ENCODE results near the gene TPRG1L. TPM values are rescaled to one million over a fixed set of nuclear protein-coding genes. Genes with fewer than 3 reads are reported as not detected.

Gene TPRG1L
- total RNA-seq, 1 donor from 2014 or later: 10.6 TPM

DNA sequence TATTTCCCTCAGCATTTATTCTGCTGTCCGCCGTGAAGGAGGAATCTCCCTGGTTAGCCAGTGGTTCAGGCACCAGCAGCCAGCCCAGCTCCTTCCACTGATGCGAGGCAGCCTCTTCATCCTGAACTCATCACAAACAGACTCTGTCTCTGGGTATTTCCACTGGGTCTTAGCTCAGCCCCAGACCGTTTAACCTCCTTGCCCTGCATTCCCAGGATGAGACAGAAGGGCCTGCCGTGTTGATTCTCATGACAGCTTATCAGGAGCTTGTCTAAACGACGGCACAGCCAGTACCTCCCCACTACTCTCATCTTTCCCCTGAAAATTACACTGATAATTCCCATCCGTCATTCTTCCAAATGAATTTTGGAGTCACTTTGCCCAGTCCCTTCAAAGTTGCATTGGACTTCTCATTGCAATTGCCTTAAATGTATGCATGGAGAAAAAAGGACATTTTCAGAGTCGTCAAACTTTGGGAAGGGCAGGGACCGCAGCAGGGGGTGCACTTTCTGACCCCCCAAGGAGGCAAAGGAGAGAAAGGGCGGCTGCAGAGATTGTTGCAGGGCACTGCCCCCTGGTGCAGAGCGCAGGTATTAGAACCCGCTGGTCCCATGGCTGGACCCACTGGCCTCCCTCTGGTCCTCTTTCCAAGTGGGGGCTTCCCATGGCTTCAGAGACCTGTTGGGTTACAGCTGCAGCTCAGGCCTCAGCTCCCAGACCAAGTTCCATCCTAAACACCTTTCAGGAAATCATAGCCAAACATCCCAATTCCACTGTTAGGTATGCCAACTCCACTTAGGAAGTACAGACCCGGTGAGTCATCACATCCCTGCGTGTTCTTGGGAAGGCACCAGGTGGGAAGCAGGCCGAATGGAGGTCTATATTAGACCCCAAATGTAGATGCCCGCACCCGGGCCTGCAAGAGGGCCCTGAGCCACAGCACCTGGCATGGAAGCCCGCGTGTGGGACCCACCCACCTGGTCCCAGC lies 9.8 kb upstream of the TPRG1L start:
- H3K27me3 ChIP-seq: peaks cover 23% of the 10 kb centered on the region
- no peak overlapping the region for H3K9ac ChIP-seq
- H3K4me1 ChIP-seq: peaks cover 25% of the 10 kb centered on the region
- H3K27ac ChIP-seq: no peak overlapping the region
- no peaks in the 10 kb centered on the region for H3K9me3 Mint-ChIP-seq
- peaks cover 10% of the 10 kb centered on the region for H3K27me3 Mint-ChIP-seq (ENCODE audit: insufficient read depth, low read depth)
- H3K4me3 Mint-ChIP-seq: peak overlapping the region; percentile 50
- no peak overlapping the region for H3K4me2 ChIP-seq
- no peak overlapping the region for H3K4me3 ChIP-seq
- H3K27ac Mint-ChIP-seq: no peak overlapping the region
- no peak overlapping the region for H2AFZ ChIP-seq (replicated peaks)
- H3F3A ChIP-seq (ENCODE audit: low read depth): peaks cover 13% of the 10 kb centered on the region
- peaks cover 6% of the 10 kb centered on the region for H3K79me2 ChIP-seq (ENCODE audit: low read depth)
- H3K36me3 ChIP-seq: no peaks in the 10 kb centered on the region
- peak; percentile 70 for DNase-seq (ENCODE audit: low spot score)
- H3K9me3 ChIP-seq (ENCODE audit: low read depth): no peaks in the 10 kb centered on the region
- peaks cover 49% of the 10 kb centered on the region for H3K4me1 Mint-ChIP-seq
- TF ChIP-seq EZH2phosphoT487 (IDR thresholded peaks at IDR 0.05): no peak
- TF ChIP-seq, protein P1, sequence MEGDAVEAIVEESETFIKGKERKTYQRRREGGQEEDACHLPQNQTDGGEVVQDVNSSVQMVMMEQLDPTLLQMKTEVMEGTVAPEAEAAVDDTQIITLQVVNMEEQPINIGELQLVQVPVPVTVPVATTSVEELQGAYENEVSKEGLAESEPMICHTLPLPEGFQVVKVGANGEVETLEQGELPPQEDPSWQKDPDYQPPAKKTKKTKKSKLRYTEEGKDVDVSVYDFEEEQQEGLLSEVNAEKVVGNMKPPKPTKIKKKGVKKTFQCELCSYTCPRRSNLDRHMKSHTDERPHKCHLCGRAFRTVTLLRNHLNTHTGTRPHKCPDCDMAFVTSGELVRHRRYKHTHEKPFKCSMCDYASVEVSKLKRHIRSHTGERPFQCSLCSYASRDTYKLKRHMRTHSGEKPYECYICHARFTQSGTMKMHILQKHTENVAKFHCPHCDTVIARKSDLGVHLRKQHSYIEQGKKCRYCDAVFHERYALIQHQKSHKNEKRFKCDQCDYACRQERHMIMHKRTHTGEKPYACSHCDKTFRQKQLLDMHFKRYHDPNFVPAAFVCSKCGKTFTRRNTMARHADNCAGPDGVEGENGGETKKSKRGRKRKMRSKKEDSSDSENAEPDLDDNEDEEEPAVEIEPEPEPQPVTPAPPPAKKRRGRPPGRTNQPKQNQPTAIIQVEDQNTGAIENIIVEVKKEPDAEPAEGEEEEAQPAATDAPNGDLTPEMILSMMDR (IDR thresholded peaks at IDR 0.05): peak; percentile 81
- peaks cover 22% of the 10 kb centered on the region for H4K20me1 ChIP-seq (ENCODE audit: low read depth)
- H3K36me3 Mint-ChIP-seq: no peaks in the 10 kb centered on the region

DNA sequence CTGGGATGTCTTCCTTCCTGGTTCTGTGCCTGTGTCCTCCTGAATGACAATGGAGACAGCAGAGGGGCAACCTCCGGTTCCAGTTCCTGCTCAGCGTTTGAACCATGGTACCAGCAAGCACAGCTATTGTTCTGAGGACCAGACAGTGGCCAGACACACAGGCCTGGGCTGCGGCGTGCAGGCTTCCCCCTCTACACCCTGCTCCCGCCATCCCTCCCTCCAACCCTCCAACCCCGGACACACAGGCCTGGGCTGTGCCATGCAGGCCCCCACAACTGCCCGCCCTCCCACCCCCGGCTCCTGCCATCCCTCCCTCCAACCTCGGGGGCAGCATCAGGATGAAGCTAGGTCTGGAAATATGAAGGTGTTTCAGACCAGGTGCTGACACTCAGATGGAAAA lies 8.0 kb upstream of the TPRG1L start:
- no peak overlapping the region for H3K4me3 ChIP-seq
- no peaks in the 10 kb centered on the region for H3K9me3 ChIP-seq (ENCODE audit: low read depth)
- Mint-ChIP-seq H3K27ac (no peak overlapping the region), H3K36me3 (no peaks in the 10 kb centered on the region), H3K9me3 (no peaks in the 10 kb centered on the region), H3K27me3 (ENCODE audit: insufficient read depth, low read depth) (peaks cover 10% of the 10 kb centered on the region), H3K4me3 (no peak overlapping the region), H3K4me1 (peaks cover 42% of the 10 kb centered on the region)
- no peak overlapping the region for H3K27ac ChIP-seq
- H3K9ac ChIP-seq: no peak overlapping the region
- H3F3A ChIP-seq (ENCODE audit: low read depth): peaks cover 9% of the 10 kb centered on the region
- no peak overlapping the region for H3K4me2 ChIP-seq
- peaks cover 29% of the 10 kb centered on the region for H3K27me3 ChIP-seq
- no peak for TF ChIP-seq EZH2 (IDR thresholded peaks at IDR 0.05)
- no peak for TF ChIP-seq EZH2phosphoT487 (IDR thresholded peaks at IDR 0.05)
- TF ChIP-seq, protein P1 (IDR thresholded peaks at IDR 0.05): no peak
- H4K20me1 ChIP-seq (ENCODE audit: low read depth): peaks cover 15% of the 10 kb centered on the region
- no peaks in the 10 kb centered on the region for H3K79me2 ChIP-seq (ENCODE audit: low read depth)
- H3K36me3 ChIP-seq: no peaks in the 10 kb centered on the region
- H2AFZ ChIP-seq (replicated peaks): no peak overlapping the region
- DNase-seq (ENCODE audit: low spot score): no peak
- H3K4me1 ChIP-seq: peaks cover 13% of the 10 kb centered on the region

DNA sequence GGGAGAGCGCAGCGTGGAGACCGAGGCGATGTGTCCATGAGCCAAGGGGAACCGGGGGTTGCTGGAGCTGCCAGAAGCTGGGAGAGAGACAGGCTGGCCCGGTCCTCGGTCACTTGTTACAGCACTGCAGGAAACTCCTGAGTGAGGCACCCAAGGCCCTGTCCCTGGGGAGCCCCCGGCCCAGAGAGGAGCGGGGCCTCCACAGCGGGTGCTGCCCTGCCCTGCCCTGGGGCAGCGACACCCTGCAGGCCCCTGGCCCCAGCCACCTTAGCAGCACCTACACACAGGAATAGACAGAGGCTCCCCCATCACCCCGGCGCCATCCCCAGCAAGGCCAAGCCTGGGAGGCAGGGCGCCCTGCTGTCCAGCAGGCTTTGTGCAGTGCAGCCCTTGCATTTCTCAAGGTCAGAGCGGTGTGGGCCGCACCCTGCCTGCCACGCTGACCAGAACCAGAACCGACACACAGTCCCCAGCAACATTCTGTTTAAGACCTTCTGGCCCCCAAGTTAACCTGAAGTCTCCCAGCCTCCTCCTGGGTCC lies 6.9 kb upstream of the TPRG1L start:
- no peaks in the 10 kb centered on the region for H3K36me3 ChIP-seq
- H2AFZ ChIP-seq (replicated peaks): no peak overlapping the region
- H3K27ac Mint-ChIP-seq: peak overlapping the region; percentile 87
- H3K36me3 Mint-ChIP-seq: no peaks in the 10 kb centered on the region
- peaks cover 37% of the 10 kb centered on the region for H3K4me1 Mint-ChIP-seq
- H4K20me1 ChIP-seq (ENCODE audit: low read depth): peaks cover 10% of the 10 kb centered on the region
- H3K9ac ChIP-seq: no peak overlapping the region
- no peak overlapping the region for H3K27ac ChIP-seq
- peaks cover 9% of the 10 kb centered on the region for H3F3A ChIP-seq (ENCODE audit: low read depth)
- TF ChIP-seq, protein P1 (IDR thresholded peaks at IDR 0.05): no peak
- TF ChIP-seq EZH2 (IDR thresholded peaks at IDR 0.05): no peak
- peaks cover 18% of the 10 kb centered on the region for H3K27me3 ChIP-seq
- no peak overlapping the region for H3K4me3 Mint-ChIP-seq
- H3K27me3 Mint-ChIP-seq (ENCODE audit: insufficient read depth, low read depth): peaks cover 10% of the 10 kb centered on the region
- peaks cover 9% of the 10 kb centered on the region for H3K4me1 ChIP-seq
- no peaks in the 10 kb centered on the region for H3K9me3 ChIP-seq (ENCODE audit: low read depth)
- no peaks in the 10 kb centered on the region for H3K79me2 ChIP-seq (ENCODE audit: low read depth)
- H3K4me3 ChIP-seq: no peak overlapping the region
- no peak overlapping the region for H3K4me2 ChIP-seq
- H3K9me3 Mint-ChIP-seq: no peaks in the 10 kb centered on the region
- DNase-seq (ENCODE audit: low spot score): no peak

Data from neural progenitor cell (in vitro differentiated cells).